Measurements from ENCODE around the gene HS2ST1.

Gene HS2ST1

GRCh38 chr1:87089823-87090222 lies 175.4 kb downstream of the HS2ST1 start:
- no peak for TF ChIP-seq CTCF (IDR thresholded peaks at IDR 0.05; ENCODE audit: extremely low read depth, missing control alignments)
- DNase-seq (ENCODE audit: low spot score), result no peak

GRCh38 chr1:87091425-87091824 lies 177.0 kb downstream of the HS2ST1 start:
- no peak for DNase-seq (ENCODE audit: low spot score)

GRCh38 chr1:87092846-87093245 lies 178.4 kb downstream of the HS2ST1 start:
- DNase-seq (ENCODE audit: low spot score), result no peak
- no peak for TF ChIP-seq CTCF (IDR thresholded peaks at IDR 0.05; ENCODE audit: extremely low read depth, missing control alignments)

More at GRCh38 chr1:87091425-87091824, 177.0 kb downstream of the HS2ST1 start:
- TF ChIP-seq CTCF (IDR thresholded peaks at IDR 0.05; ENCODE audit: extremely low read depth, missing control alignments), result no peak

GRCh38 chr1:87093286-87093685 lies 178.9 kb downstream of the HS2ST1 start:
- no peak for DNase-seq (ENCODE audit: low spot score)
- TF ChIP-seq CTCF (IDR thresholded peaks at IDR 0.05; ENCODE audit: extremely low read depth, missing control alignments), result no peak

- no peak for TF ChIP-seq CTCF (IDR thresholded peaks at IDR 0.05; ENCODE audit: extremely low read depth, missing control alignments)
- no peak for DNase-seq (ENCODE audit: low spot score)
These were observed 179.8 kb downstream of the HS2ST1 start for GRCh38 chr1:87094238-87094637.

GRCh38 chr1:87100271-87100670 lies 185.8 kb downstream of the HS2ST1 start:
- no peak for TF ChIP-seq CTCF (IDR thresholded peaks at IDR 0.05; ENCODE audit: extremely low read depth, missing control alignments)
- DNase-seq (ENCODE audit: low spot score), result no peak

GRCh38 chr1:87103074-87103473 lies 188.6 kb downstream of the HS2ST1 start:
- DNase-seq (ENCODE audit: low spot score), result no peak
- no peak for TF ChIP-seq CTCF (IDR thresholded peaks at IDR 0.05; ENCODE audit: extremely low read depth, missing control alignments)
